WTC11 (cell line): ENCODE results near the gene LIF.
"Not testable (repeated sequence)": the region's sequence is repeated elsewhere in the genome, so short reads cannot be mapped to it uniquely, and the experiment has no call there.

Experiments used
- CREM ChIP-seq: sonication (generic); formaldehyde crosslinking; IDR thresholded peaks from 2 replicates; pipeline ENCODE4 v1.8.1; 2022; ENCODE audit warnings: mild to moderate bottlenecking, missing genetic modification reagents, moderate library complexity
- MYBL2 ChIP-seq: sonication (generic); formaldehyde crosslinking; IDR thresholded peaks from 2 replicates; pipeline ENCODE4 v1.8.1; 2023; ENCODE audit warnings: mild to moderate bottlenecking, moderate library complexity, missing genetic modification reagents
- NR3C1 ChIP-seq: sonication (generic); formaldehyde crosslinking; conservative IDR thresholded peaks from 2 replicates; pipeline ENCODE4 v1.8.1; 2023; ENCODE audit warnings: low read depth, mild to moderate bottlenecking, missing genetic modification reagents
- OVOL2 ChIP-seq: fragments of 250-450 bp; sonication (Bioruptor Pico); IDR thresholded peaks from 2 replicates; pipeline ENCODE4 v1.9.0; 2021; ENCODE audit warnings: mild to moderate bottlenecking, borderline replicate concordance
- RELA ChIP-seq: sonication (generic); formaldehyde crosslinking; IDR thresholded peaks from 2 replicates; pipeline ENCODE4 v1.8.1; 2022; ENCODE audit warnings: missing genetic modification reagents, mild to moderate bottlenecking, borderline replicate concordance
- TP53 ChIP-seq: sonication (generic); formaldehyde crosslinking; IDR thresholded peaks from 2 replicates; pipeline ENCODE4 v1.8.1; 2023; ENCODE audit warnings: mild to moderate bottlenecking, missing genetic modification reagents
- ZNF138 ChIP-seq: sonication (generic); formaldehyde crosslinking; conservative IDR thresholded peaks from 2 replicates; pipeline ENCODE4 v1.8.1; 2022; ENCODE audit warnings: mild to moderate bottlenecking, moderate library complexity, missing genetic modification reagents
- ZNF263 ChIP-seq: sonication (generic); formaldehyde crosslinking; IDR thresholded peaks from 2 replicates; pipeline ENCODE4 v1.8.1; 2022; ENCODE audit warnings: low read depth, mild to moderate bottlenecking, moderate library complexity, missing genetic modification reagents
- ZNF423 ChIP-seq: fragments of 250-450 bp; sonication (Bioruptor Pico); IDR thresholded peaks from 2 replicates; pipeline ENCODE4 v2.1.2; 2022; ENCODE audit warnings: mild to moderate bottlenecking, moderate library complexity
- TF ChIP-seq, protein P1 (sequence below): sonication (generic); formaldehyde crosslinking; conservative IDR thresholded peaks from 2 replicates; pipeline ENCODE4 v1.8.1; 2023; ENCODE audit warnings: mild to moderate bottlenecking, low read depth, missing genetic modification reagents, moderate library complexity
- TF ChIP-seq, protein P2 (sequence below): fragments of 200-600 bp; IDR thresholded peaks from 2 replicates; pipeline ENCODE4 v1.8.0; 2022; ENCODE audit warnings: antibody characterized with exemption
- TF ChIP-seq, protein P3 (sequence below): fragments of 250-450 bp; sonication (Bioruptor Pico); IDR thresholded peaks from 2 replicates; pipeline ENCODE4 v1.9.0; 2021; ENCODE audit warnings: mild to moderate bottlenecking
- TF ChIP-seq, protein P4 (sequence below): sonication (generic); formaldehyde crosslinking; IDR thresholded peaks from 2 replicates; pipeline ENCODE4 v1.8.1; 2023; ENCODE audit warnings: mild to moderate bottlenecking, missing genetic modification reagents
- TF ChIP-seq, protein P5 (sequence below): fragments of 250-450 bp; sonication (Bioruptor Pico); IDR thresholded peaks from 2 replicates; pipeline ENCODE4 v1.8.0; 2021; ENCODE audit warnings: mild to moderate bottlenecking

DNA sequence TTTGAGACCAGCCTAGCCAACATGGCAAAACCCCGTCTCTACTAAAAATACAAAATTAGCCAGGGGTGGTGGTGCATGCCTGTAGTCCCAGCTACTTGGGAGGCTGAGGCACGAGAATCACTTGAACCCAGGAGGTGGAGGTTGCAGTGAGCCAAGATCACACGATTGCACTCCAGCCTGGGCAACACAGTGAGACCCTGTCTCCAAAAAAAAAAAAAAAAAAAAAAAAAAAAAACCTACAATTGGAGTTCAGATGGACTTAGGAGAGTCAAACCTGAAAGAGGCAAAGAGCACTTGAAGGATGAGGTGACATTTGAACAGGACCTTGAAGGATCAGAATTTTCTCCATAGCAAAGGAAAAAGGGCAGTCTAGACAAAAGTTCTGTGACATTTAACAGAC is 12.2 kb downstream of the LIF start:
- TF ChIP-seq TP53 (CRISPR knock-in tag); OVOL2; MYBL2 (CRISPR knock-in tag); NR3C1 (CRISPR knock-in tag); ZNF423 (CRISPR knock-in tag); ZNF263; CREM (CRISPR knock-in tag); RELA; ZNF138 (CRISPR knock-in tag): not testable (repeated sequence)
- TF ChIP-seq, protein P1, sequence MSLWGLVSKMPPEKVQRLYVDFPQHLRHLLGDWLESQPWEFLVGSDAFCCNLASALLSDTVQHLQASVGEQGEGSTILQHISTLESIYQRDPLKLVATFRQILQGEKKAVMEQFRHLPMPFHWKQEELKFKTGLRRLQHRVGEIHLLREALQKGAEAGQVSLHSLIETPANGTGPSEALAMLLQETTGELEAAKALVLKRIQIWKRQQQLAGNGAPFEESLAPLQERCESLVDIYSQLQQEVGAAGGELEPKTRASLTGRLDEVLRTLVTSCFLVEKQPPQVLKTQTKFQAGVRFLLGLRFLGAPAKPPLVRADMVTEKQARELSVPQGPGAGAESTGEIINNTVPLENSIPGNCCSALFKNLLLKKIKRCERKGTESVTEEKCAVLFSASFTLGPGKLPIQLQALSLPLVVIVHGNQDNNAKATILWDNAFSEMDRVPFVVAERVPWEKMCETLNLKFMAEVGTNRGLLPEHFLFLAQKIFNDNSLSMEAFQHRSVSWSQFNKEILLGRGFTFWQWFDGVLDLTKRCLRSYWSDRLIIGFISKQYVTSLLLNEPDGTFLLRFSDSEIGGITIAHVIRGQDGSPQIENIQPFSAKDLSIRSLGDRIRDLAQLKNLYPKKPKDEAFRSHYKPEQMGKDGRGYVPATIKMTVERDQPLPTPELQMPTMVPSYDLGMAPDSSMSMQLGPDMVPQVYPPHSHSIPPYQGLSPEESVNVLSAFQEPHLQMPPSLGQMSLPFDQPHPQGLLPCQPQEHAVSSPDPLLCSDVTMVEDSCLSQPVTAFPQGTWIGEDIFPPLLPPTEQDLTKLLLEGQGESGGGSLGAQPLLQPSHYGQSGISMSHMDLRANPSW (CRISPR knock-in tag): not testable (repeated sequence)
- TF ChIP-seq, protein P2, sequence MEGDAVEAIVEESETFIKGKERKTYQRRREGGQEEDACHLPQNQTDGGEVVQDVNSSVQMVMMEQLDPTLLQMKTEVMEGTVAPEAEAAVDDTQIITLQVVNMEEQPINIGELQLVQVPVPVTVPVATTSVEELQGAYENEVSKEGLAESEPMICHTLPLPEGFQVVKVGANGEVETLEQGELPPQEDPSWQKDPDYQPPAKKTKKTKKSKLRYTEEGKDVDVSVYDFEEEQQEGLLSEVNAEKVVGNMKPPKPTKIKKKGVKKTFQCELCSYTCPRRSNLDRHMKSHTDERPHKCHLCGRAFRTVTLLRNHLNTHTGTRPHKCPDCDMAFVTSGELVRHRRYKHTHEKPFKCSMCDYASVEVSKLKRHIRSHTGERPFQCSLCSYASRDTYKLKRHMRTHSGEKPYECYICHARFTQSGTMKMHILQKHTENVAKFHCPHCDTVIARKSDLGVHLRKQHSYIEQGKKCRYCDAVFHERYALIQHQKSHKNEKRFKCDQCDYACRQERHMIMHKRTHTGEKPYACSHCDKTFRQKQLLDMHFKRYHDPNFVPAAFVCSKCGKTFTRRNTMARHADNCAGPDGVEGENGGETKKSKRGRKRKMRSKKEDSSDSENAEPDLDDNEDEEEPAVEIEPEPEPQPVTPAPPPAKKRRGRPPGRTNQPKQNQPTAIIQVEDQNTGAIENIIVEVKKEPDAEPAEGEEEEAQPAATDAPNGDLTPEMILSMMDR: not testable (repeated sequence)
- TF ChIP-seq, protein P3, sequence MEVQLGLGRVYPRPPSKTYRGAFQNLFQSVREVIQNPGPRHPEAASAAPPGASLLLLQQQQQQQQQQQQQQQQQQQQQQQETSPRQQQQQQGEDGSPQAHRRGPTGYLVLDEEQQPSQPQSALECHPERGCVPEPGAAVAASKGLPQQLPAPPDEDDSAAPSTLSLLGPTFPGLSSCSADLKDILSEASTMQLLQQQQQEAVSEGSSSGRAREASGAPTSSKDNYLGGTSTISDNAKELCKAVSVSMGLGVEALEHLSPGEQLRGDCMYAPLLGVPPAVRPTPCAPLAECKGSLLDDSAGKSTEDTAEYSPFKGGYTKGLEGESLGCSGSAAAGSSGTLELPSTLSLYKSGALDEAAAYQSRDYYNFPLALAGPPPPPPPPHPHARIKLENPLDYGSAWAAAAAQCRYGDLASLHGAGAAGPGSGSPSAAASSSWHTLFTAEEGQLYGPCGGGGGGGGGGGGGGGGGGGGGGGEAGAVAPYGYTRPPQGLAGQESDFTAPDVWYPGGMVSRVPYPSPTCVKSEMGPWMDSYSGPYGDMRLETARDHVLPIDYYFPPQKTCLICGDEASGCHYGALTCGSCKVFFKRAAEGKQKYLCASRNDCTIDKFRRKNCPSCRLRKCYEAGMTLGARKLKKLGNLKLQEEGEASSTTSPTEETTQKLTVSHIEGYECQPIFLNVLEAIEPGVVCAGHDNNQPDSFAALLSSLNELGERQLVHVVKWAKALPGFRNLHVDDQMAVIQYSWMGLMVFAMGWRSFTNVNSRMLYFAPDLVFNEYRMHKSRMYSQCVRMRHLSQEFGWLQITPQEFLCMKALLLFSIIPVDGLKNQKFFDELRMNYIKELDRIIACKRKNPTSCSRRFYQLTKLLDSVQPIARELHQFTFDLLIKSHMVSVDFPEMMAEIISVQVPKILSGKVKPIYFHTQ: not testable (repeated sequence)
- TF ChIP-seq, protein P4, sequence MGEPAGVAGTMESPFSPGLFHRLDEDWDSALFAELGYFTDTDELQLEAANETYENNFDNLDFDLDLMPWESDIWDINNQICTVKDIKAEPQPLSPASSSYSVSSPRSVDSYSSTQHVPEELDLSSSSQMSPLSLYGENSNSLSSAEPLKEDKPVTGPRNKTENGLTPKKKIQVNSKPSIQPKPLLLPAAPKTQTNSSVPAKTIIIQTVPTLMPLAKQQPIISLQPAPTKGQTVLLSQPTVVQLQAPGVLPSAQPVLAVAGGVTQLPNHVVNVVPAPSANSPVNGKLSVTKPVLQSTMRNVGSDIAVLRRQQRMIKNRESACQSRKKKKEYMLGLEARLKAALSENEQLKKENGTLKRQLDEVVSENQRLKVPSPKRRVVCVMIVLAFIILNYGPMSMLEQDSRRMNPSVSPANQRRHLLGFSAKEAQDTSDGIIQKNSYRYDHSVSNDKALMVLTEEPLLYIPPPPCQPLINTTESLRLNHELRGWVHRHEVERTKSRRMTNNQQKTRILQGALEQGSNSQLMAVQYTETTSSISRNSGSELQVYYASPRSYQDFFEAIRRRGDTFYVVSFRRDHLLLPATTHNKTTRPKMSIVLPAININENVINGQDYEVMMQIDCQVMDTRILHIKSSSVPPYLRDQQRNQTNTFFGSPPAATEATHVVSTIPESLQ (CRISPR knock-in tag): not testable (repeated sequence)
- TF ChIP-seq, protein P5, sequence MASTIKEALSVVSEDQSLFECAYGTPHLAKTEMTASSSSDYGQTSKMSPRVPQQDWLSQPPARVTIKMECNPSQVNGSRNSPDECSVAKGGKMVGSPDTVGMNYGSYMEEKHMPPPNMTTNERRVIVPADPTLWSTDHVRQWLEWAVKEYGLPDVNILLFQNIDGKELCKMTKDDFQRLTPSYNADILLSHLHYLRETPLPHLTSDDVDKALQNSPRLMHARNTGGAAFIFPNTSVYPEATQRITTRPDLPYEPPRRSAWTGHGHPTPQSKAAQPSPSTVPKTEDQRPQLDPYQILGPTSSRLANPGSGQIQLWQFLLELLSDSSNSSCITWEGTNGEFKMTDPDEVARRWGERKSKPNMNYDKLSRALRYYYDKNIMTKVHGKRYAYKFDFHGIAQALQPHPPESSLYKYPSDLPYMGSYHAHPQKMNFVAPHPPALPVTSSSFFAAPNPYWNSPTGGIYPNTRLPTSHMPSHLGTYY (CRISPR knock-in tag): not testable (repeated sequence)
